Measurements from ENCODE around the gene NLRP1.

The NLRP1 gene

DNA sequence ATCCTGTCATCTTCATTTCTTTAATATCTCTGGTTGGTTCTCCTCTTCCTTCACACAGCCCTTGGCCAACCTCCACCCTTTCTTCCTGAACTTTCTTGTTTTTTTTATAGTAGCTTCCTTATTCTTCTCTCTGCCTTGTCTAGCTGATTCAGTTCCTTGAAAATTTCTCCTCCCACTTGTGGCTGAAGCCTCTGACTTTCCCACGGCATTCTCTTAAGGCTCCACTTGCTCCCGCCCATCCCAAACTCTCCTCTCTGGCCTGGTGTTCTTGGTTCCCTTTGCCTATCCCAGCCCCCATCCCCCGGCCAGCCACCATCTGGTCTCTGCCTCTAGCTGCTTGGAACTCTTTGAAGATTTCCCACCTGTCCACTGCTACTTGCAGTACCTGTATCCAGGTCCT, 29.1 kb downstream of the NLRP1 start:
- DNase-seq = no peak
- TF ChIP-seq GATA1 (IDR thresholded peaks at IDR 0.05; ENCODE audit: low read depth, low read length) (no peak), POLR2A (IDR thresholded peaks at IDR 0.05; ENCODE audit: low read length) (no peak)

DNA sequence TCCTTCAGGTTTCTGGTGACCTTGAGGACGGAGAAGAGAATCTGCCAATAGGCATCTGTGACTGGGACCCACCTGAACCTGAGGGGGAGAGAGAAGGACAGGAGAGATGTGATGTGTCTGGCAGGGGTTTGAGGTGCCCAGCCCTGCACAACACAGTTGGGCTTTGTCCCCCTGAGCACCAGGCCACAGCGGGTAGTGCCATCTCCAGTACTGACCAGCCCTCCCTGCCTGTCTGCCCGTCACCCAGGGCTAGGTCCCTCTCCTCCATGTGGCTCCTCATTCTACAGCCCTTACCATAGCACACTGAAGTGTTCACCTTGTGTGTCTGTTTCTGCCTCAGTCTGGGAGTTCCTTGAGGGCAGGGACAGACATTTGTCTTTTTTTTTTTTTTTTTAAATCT, 30.8 kb downstream of the NLRP1 start:
- TF ChIP-seq POLR2A (IDR thresholded peaks at IDR 0.05; ENCODE audit: low read length) (no peak), GATA1 (IDR thresholded peaks at IDR 0.05; ENCODE audit: low read depth, low read length) (no peak)
- no peak for DNase-seq

DNA sequence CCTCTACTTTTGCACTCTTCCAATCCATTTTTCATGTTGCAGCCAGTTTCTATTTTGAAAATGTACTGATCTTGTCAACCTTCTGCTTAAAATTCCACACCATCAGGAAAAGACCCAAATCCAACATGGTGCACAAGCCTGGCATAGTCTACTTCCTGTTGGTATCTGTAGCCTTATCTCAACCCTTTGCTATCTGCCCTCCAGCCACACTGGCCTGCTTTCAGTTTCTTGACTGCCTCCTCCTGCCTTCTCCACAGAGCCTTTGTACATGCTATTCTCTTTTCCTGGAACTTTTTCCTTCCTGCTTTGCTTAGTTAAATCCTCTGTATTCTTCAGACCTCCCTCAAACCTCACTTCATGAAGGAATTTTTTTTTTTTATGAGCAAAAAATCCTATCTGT, 31.5 kb downstream of the NLRP1 start:
- DNase-seq = no peak
- TF ChIP-seq GATA1 (IDR thresholded peaks at IDR 0.05; ENCODE audit: low read depth, low read length) (no peak), POLR2A (IDR thresholded peaks at IDR 0.05; ENCODE audit: low read length) (no peak)

DNA sequence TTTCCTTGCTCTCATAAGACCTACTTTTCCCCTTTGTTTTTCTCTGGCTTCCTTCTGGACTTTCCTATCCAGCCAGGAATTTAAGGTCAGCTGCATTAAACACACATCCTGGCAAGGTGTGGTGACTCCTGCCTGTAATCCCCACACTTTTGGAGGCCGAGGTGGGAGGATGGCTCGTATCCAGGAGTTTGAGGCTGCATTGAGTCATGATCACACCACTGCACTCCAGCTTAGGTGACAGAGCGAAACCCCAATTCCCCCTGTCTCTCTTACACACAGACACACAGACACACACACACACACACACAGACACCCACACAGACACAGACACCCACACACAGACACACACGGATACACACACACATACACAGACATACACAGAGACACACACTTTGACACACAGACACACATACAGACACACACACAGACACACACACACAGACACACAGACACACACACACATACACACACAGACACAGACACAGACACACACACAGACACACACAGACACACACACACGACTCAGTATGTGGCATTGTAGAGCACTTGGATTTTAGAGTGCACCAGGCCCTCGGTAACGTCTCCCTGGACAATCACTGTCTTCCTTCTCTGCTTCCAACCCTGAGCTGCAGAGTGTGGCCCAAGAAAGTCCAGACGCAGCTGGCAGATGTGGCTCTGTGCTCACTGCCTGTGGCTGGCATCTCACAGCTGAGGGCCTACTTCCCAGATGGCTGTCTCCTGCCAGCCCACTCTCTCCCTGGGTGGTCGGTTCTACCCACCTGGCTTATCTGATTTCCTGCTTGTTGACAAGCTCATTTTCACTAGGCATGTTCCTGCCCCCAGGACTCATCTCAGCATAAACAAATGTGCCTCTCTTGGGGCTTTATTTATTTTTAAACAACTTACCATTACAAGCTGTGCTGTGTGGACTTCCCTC, 39.0 kb downstream of the NLRP1 start:
- no peak for DNase-seq
- TF ChIP-seq GATA1 (IDR thresholded peaks at IDR 0.05; ENCODE audit: low read depth, low read length) = no peak

DNA sequence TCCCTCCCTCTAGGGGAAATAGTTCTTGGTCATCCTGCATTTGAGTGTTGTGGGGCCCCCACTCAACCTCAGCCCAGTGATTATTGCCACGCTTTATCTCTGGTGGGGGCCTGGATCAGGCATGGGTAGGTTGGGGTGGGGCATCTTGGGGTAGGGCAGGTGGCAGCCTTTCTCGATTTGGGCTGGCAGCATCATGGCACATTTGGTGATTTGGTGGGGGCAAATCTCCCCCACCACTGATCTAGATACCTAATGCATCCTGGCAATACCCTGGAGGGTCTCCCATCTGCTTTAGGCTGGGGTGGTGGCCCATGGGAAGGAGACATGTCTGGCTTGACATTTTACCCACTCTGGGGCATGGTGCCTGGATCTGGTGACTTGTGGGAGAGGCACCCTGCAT, 40.2 kb downstream of the NLRP1 start:
- DNase-seq = no peak
- TF ChIP-seq GATA1 (IDR thresholded peaks at IDR 0.05; ENCODE audit: low read depth, low read length) = no peak
- TF ChIP-seq POLR2A (IDR thresholded peaks at IDR 0.05; ENCODE audit: low read length) = no peak

DNA sequence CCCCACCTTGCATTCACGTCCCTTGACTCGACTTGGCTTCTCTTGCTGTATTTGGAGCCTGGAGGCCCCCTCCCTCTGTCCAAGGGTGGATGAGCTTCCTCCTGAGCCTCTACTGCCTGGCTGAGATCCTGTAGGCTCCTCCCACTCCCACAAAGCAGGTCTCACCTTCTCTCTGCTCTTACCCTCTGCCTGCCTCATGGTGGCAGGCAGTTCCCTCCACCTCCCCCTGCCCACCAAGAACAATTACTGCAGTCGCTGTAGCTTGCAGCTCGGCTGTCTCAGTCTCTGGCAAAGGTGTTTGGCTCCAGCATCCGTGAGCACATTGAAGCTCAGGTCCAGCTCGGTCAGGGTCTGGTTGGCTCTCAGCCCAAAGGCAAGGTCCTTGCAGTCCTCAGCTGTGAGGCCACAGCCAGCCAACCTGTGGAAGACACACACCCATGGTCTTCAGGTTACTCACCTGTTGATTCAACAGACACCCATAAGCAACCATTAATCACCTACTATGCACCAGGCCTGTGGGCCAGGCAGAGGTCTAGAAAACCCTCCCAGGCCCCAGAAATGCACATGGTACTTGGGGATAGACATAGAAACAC, 42.6 kb downstream of the NLRP1 start:
- no peak for DNase-seq

DNA sequence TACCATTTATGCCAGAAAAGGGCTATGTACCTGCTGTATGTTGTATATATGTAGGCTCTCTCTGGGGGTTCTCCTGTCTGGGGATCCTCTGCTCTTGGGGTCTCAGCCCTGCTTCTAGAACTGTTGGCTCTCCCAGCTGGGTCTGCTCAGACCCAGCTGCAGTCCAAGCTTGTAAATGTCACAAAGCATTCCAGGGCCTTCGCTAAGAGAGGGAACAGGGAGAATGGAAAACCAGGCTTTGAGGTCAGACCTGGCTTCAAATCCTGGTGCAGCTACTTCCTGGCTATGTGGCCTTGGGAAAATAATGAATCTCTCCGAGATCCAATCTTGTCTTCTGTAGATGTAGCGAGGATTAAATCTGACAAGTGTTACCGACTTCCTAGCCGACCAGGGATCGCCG, 44.0 kb downstream of the NLRP1 start:
- no peak for TF ChIP-seq POLR2A (IDR thresholded peaks at IDR 0.05; ENCODE audit: low read length)
- DNase-seq = no peak

More for the DNA sequence above, 42.6 kb downstream of the NLRP1 start:
- TF ChIP-seq GATA1 (IDR thresholded peaks at IDR 0.05; ENCODE audit: low read depth, low read length) = no peak
- no peak for TF ChIP-seq POLR2A (IDR thresholded peaks at IDR 0.05; ENCODE audit: low read length)

DNA sequence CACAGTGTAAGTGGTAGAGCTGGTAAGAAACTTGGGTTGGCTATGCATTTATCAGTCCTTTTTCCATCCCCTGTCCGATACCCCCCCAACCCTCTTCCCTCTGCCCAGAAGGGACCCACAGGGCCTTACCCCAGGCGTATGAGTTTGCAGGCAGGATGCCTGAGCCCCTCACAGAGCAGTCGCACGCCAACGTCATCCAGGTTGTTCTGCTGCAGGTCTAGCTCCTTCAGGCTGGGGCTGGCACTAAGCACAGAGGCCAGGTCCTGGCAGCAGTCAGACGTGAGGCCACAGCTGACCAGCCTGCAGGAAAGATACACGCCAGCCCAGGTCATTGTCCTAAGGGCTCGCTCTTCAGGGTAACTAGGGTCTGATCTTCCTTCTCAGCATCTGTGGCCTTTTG, 45.0 kb downstream of the NLRP1 start:
- no peak for TF ChIP-seq GATA1 (IDR thresholded peaks at IDR 0.05; ENCODE audit: low read depth, low read length)
- no peak for DNase-seq

DNA sequence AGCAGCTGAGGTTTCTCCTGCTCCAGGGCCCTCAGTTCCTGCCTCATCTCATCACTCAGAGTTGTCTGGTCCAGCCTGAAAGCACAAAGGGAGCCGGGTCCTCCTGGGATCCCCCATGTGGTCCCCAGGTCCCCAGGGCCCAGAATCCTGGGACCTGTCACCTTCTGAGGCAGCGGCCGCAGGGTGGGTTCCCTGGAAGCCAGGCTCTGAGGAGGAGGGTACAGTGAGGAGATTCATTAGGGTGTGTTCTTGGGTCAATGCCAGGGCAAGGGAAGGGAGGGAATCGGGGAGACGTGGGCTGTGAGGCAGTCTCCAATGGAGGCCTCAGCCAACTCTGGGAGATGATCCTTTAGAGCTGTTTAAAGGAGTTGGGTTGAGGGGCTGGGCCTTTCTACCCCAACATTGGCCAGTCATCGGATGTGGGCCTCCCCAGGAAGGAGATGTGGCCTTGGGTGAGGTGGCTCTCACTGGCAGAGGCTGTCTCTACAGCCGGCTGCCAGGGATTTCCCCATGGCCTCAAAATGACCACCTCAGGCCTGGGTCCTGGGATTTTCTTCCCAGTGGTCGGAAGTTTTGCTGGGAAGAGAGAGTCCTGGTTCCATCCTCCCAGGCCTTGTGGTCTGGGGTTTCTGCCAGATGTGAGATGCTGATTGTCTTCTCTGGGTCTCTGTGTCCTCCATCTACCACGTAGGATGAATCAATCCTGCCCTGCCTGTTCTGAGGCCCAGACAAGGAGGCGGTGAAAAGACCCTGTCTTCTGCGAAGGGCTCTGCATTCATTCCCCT, 47.3 kb downstream of the NLRP1 start:
- DNase-seq = no peak
- TF ChIP-seq POLR2A (IDR thresholded peaks at IDR 0.05; ENCODE audit: low read length) = no peak
- TF ChIP-seq GATA1 (IDR thresholded peaks at IDR 0.05; ENCODE audit: low read depth, low read length) = no peak

DNA sequence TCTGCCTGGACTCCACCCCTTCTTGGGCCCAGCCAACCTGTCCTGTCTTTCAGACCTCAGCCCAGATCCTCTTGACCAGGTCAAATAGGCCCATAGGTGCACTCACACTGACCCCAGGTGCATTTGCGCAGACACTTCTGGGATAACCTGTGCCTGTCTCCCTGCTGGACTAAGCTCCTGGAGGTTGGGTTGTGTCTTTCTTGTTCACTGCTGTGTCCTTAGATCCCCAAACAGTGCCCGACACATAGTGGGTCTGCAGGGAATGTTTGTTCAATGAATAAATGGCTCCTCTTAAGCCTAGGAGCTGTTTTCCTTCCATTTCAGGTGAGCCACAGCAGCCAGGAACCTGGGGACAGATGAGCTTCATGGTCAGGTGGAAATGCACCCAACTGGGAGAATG, 48.9 kb downstream of the NLRP1 start:
- no peak for DNase-seq
- TF ChIP-seq GATA1 (IDR thresholded peaks at IDR 0.05; ENCODE audit: low read depth, low read length) (no peak), POLR2A (IDR thresholded peaks at IDR 0.05; ENCODE audit: low read length) (no peak)

DNA sequence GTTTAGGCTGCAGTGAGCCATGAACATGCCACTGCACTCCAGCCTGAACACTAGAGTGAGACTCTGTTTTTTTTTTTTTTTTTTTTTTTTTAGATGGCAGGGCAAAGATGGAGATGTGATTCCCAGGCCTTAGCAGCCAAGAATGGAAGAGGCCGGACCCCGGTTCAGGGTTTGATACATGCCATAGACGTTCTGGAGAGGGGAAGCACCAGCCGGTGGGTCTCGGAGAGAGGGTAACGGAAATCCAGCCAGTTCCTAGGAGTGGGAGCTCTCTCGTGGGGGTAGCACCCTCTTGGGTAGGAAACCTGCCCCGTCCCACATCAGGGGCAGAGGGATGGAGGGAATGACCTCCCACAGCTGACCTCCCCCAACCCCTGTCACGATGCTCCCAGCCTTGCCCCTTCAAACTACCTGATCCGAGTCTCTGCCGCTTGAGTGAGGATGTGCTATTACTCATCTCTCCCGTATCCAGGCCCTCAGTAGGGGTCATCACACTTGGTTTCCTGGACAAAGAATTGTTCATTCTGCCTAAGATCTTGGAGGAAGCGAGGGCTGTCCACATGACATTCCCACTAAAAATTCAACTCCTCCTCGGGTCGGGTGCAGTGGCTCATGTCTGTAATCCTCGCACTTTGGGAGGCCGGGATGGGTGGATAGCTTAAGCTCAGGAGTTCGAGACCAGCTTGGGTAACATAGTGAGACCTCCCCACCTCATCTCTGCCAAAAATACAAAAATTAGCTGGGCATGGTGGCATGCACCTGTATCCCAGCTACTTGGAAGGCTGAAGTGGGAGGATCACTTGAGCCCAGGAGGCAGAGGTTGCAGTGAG, 50.6 kb downstream of the NLRP1 start:
- TF ChIP-seq GATA1 (IDR thresholded peaks at IDR 0.05; ENCODE audit: low read depth, low read length) (no peak), POLR2A (IDR thresholded peaks at IDR 0.05; ENCODE audit: low read length) (no peak)
- DNase-seq = no peak

DNA sequence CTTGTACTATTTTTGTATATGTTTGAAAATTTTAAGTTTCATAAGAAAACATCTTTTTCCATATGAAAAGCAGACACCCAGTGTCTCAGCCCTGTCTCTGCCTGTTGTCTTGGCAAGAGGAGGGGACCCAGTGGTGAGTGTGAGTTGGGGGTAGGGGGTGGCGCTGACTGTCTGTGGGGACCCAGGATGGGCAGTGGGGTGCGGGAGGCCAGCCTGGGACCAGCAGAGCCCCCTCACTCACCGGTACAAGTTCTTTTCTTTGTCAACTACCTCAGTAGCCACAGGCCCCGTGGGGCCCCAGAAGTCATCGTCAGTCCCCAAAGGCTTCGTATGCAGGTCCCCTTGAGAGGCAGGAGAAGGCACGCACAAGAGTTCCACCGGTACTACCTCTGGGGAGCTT, 51.7 kb downstream of the NLRP1 start:
- no peak for DNase-seq
- TF ChIP-seq GATA1 (IDR thresholded peaks at IDR 0.05; ENCODE audit: low read depth, low read length) (no peak), POLR2A (IDR thresholded peaks at IDR 0.05; ENCODE audit: low read length) (no peak)

DNA sequence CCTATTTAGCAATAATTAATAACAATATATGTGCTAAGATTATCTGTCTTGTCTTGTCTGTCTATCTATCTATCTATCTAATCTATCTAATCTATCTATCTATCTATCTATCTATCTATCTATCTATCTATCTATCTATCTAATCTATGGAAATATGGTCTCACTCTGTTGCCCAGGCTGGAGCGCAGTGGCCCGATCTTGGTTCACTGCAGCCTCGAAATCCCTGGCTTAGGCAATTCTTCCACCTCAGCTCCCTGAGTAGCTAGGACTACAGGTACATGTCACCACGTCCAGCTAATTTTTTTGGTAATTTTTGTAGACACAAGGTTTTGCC, 53.3 kb downstream of the NLRP1 start:
- TF ChIP-seq POLR2A (IDR thresholded peaks at IDR 0.05; ENCODE audit: low read length) (no peak), GATA1 (IDR thresholded peaks at IDR 0.05; ENCODE audit: low read depth, low read length) (no peak)
- no peak for DNase-seq
